ENCODE data around the gene PREX1.
A peak's percentile ranks its signal among the peaks of the same experiment; 100 is the strongest.
"Not testable (repeated sequence)": the region's sequence is repeated elsewhere in the genome, so short reads cannot be mapped to it uniquely, and the experiment has no call there.

Gene PREX1

GRCh38 chr20:48774696-48775095, 53.1 kb downstream of the PREX1 start:
- DNase-seq (ENCODE audit: low read depth), result no peak

GRCh38 chr20:48773837-48774418, 53.9 kb downstream of the PREX1 start:
- DNase-seq (ENCODE audit: low read depth), result no peak

GRCh38 chr20:48772183-48772976, 55.4 kb downstream of the PREX1 start:
- no peak for DNase-seq (ENCODE audit: low read depth)

- DNase-seq (ENCODE audit: low read depth), result no peak
Measured at GRCh38 chr20:48771542-48771941, 56.3 kb downstream of the PREX1 start.

DNA sequence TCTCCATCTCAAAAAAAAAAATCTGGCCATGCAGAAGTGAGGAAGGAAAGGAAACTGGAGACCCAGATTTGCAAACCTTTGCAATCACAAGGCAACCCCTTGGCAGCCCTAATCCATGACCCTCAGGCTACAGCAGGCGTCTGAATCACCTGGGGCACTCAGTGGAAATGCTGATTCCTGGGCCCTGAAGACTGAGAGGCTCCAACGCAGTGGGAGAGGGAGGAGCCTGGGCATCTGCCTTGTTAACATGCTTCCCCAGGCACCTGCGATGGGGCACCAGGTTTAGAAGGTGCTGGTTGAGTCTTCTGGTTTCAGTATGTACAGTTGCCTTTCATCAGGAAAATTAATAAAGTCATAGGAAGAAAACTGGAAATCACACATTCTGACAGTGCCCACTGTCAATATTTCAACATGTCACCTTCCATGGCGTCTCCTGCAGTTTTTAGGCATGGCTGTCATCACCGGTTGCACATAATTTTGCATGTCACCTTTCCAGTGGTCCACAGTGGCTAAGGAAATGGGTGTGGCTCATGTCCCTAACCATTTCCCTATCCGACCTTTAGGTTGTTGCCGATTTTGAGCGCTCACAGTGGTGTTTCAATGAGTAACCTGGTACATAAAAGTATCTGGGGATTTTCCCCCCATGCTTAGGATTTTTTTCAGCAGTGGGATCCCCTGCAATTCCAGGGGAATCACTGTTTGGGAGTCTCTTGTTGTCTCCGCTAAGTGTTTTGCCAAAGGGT, 56.9 kb downstream of the PREX1 start:
- no peak for DNase-seq (ENCODE audit: low read depth)

DNA sequence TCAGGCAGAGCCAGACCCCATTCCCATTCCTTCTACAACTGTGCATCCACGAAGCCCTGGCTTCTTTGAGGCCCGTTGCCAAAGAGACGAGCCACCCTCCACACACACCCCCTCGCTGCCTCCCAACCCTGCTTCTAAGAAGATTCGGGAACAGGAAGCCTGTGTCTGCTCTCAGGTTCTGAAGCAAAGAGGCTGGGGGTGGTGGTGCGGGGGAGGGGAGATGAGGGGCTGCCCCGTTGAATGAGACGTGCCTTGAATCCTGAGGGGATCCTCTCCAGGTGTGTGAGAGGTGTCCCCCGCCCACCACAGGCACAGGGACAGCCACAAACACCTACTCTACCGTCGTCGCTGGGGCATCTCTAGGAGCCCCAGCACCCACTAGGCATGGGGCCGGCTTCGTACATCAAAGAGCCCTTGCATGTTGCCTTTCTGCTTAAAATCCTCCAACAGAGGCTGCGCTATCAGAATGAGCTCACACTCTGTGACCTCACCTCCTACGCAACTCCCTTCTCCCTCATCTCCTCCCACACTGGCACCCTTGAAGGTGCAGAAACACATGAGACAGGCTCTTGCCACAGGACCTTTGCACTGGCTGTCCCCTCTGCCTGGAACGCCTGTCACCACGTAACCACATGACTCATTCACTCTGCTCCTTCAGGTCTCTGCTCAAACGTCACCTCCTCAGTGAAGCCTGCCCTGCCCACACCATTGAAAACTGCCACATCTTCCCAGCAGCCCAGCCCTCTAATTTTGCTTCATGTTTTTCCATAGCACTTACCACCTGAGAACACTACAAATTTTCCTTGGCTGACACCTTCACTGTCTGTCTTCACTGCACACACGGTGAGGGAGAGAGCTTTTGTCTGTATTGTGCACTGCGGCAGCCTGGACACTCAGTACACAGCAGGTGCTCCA, 58.5 kb downstream of the PREX1 start:
- peak; percentile 65 for DNase-seq (ENCODE audit: low read depth)

DNA sequence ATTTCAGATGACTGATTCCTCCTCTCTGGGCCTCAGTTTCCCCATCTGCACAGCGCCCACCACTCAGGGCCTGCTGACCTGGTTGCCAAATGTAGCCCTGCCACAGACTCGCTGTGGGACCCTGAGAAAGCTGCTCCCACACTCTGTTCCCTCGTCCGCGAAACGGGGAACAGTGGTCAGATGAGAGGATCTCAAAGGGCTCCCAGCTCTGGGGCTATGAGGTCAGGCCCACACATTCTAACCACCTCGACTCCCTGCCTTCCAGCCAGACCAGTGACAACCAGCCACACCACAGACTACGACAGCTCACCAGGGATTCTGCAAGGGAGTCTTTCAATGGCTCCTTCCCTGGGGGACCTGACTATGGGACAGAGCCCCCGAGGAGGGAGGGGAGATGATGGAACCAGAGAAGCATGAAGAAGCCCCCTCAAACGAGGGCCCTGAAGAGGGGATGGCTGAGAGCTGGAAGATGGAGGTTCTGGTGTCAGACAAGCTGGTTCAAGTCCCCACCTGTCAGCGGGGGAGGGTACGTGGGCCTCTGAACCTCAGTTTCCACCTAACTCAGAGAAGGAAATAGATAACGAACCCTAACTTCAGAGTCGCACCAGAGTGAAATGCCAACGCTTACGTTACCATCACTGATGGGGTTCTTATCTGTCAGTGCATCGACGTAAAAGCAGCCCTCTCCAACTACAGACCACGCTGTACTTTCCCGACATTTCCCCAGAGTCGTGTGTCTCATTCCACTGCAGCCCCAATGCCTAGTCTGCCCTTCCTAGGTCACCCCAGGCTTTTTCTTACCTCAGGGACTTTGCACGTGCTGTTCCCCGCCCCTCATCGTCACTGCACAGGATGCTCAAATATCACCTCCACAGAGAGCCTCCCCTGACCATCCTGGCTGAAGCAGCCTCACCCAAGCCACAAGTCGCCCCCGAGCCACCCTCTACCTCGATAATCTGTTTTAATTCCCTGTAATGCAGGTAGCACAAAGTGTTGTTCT, 60.5 kb downstream of the PREX1 start:
- no peak for DNase-seq (ENCODE audit: low read depth)

DNA sequence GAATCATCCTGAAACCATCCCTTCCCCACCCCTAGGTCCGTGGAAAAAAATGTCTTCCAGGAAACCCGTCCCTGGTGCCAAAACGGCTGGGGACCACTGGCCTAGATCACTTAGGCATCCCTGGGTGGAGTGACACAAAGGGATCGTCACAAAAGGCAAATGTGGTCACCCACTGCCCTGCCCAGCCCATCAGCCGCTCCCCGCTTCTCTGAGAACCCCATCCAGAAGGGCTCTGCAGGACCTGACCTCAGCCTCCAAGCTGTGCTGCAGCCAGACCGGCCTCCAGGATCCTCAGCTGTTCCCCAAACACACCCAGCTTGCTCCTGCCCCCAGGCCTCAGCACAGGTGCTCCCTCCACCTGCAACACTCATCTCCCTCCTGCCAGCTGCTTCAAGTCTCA, 61.6 kb downstream of the PREX1 start:
- DNase-seq (ENCODE audit: low read depth), result no peak

DNA sequence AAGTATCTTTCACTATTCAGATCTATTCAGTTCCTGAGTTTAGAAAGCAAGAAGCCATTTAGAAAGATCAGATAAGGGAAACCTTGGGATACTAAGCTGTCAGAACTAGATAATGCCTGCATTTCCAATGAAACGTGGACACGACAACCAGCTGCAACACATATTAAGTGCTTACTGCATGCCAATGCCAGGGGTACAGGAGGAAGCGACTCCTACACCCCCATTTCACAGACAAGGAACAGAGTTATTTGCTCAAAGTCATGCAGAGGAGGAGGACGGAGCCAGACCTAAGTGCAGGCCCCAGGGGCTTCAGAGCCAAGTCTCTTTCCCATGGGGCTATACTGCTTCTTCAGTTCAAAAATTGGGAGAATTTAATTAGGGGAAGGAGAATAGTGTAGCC, 62.4 kb downstream of the PREX1 start:
- no peak for DNase-seq (ENCODE audit: low read depth)

DNA sequence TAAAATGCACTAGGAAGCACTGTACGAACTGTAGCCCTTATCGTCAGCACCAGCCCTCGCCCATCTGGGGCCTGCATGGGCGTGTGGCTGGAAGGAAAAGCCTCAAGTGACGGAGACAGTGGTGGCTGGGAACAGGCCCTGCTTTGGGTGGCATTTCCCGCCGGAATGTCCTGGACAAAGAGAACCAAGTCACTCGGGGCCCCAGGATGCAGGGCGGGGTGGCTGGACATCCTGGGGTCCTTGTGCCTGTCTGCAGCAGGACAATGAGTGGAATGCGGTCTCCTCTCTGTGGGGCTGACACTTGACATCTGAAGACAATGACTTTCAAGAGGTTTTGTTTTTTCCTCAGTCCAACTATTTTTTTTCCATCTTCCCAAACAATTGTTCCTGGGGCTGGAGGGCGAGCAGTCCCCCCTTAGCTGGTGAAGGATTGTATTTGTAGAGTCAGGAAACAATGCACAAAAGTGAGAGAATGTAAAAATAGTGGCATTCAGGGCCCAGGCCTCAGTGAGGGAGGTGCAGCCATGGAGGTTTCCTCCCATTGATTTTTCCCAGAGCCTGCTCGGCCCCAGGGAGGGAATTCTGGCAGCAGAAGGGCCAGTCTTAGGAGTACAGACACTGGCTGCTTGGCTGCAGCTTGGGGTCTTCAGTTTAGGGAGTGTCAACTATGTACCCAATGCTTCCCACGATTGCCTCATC, 64.4 kb downstream of the PREX1 start:
- DNase-seq (ENCODE audit: low read depth), result no peak

- no peak for DNase-seq (ENCODE audit: low read depth)
Measured at GRCh38 chr20:48761874-48762273, 65.9 kb downstream of the PREX1 start.

GRCh38 chr20:48761023-48761785, 66.6 kb downstream of the PREX1 start:
- DNase-seq (ENCODE audit: low read depth), result peak; percentile 53

- DNase-seq (ENCODE audit: low read depth), result peak; percentile 67
Measured at GRCh38 chr20:48760403-48760983, 67.3 kb downstream of the PREX1 start.

- no peak for DNase-seq (ENCODE audit: low read depth)
Measured at GRCh38 chr20:48759631-48760245, 68.1 kb downstream of the PREX1 start.

GRCh38 chr20:48758206-48758820, 69.5 kb downstream of the PREX1 start:
- no peak for DNase-seq (ENCODE audit: low read depth)

- DNase-seq (ENCODE audit: low read depth), result not testable (repeated sequence)
Measured at GRCh38 chr20:48756774-48757173, 71.0 kb downstream of the PREX1 start.

DNA sequence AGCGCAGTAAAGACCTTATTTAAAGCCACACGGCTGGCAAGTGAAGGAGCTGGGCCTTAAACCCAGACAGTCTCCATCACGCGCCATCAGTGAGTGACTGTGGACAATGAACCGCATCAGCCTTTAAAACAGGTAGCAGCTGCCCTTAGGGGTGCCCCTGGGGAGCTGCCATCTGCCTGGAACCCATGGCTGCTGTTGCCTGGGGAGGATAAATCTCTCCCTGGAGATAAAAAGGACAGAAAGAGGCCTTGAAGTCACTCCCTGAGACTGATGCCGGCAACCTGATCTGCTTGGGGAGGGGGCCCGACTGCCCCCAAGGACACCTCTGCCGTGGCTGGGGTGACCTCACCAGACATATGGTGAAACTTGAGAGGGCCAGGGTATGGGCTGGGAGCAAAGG, 73.5 kb downstream of the PREX1 start:
- DNase-seq (ENCODE audit: low read depth), result no peak

- no peak for DNase-seq (ENCODE audit: low read depth)
Measured at GRCh38 chr20:48752963-48753362, 74.8 kb downstream of the PREX1 start.
